GM19035 (cell line): Measurements from ENCODE around the gene RAB17.
A peak's percentile ranks its signal among the peaks of the same experiment; 100 is the strongest.

ENCODE experiments used
- ATAC-seq: cut with Tn5 transposase; IDR thresholded peaks from one replicate; pipeline ENCODE4 v1.9.1; 2021; ENCODE audit not compliant: unreplicated experiment

RAB17 gene

GRCh38 chr2:237581326-237581725 is 9.2 kb downstream of the RAB17 start:
- ATAC-seq: no peak

DNA sequence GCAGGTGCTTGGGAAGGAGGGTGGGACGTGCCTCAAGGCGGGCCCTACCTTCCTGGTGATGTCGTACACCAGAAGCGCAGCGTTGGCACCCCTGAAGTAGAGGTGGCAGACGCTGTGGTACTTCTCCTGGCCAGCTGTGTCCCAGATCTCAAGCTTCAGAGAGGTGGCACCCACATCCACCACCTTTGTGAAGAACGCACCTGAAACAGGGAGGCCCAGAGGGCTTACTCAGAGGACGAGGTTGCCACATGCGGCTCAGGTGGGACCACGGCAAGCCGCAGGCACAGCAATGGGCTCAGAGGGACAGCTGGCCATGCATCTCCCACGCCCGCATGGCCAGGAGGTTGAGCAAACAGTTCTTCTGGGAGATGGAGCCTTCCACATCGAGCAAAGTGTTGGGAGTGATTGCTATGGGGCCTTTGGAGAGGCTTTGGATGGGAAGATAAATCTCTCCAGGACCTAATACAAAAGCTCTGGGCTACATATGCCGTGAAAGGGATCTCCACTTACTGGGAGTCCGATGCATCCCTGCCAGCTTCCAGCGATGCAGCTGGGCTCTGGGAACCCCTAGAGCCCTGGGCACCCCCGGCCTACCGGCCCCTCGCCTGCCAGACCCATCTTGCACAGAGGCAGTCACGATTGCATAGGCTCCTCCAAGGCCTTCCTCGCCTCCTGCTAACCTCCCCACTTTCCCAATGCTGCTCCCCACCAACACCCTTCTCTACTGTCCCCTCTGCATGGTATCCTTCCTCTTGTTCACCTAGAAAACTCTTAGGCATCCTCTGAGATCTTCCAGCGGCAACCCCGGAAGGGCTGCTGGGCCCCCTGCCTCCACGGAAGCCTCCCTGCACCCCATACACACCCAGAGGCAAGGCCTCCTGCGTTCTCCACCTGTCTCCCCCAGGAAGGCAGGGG is 12.3 kb downstream of the RAB17 start:
- ATAC-seq: no peak

DNA sequence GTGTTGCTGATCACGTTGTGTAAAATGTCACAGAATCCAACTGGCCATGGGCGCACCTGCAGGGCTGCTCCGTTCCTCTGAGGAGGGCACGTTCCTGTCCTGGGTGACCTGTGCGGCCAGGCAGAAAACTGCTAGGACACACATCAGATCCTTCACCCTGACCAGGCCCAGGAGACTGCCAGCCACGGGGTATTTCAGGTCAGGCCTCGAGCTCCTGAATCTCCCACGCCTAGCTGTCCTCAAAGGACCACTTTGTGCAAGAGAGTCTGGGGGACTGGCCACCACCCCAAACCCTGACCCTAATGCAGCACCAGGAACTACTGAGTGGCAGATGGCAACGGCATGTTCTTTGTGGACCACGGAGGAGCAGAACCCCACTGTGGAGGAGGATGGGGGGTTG is 13.1 kb downstream of the RAB17 start:
- ATAC-seq: no peak

- ATAC-seq: no peak
These were observed 13.6 kb downstream of the RAB17 start for GRCh38 chr2:237576974-237577373.

- no peak for ATAC-seq
These were observed 14.4 kb downstream of the RAB17 start for GRCh38 chr2:237575869-237576862.

DNA sequence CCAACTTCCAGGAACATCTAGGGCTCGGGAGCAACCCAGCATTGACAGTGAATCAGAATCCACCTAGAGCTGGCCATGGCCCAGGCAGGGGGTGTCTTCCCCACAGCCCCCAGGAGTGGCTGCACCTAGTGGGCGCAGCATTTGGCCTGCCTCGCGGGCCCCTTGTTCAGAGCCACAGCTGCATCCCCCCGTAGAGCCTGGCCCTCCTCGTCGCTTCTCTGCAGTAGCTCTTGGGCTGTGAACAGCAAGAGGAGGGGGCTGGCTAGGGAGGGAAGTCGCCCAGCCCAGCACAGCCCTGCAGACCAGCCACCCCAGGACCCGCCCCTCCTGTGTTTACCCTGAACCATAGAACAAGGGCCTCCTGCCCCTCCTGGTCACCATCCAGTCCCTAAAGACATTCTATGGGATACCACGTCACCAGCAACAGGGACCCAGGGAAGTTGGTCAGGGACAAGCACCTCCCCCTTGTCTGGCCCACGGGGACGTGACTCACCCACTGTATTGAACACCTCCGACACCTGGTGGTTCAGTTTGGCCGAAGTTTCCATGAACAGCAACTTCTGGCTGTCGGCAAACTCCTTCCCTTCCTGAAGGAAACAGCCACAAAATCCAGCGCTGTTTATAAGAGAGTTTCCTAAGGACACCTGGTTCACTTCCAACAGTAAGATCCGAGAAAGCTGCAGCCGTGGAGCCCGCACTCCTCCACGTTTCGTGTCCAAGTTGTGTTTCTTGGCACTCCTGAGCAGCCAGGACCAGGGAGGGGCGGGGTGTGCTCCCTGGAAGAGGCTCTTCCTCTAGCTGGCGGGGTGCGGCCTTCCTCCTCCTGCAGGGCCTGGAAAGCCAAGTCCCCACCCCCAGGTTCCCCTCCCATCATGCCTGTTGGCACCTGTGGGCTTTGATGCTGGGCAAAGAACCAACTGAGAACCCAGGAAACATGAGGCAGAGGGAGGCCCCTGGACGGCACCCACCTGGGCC is 15.4 kb downstream of the RAB17 start:
- ATAC-seq: no peak

DNA sequence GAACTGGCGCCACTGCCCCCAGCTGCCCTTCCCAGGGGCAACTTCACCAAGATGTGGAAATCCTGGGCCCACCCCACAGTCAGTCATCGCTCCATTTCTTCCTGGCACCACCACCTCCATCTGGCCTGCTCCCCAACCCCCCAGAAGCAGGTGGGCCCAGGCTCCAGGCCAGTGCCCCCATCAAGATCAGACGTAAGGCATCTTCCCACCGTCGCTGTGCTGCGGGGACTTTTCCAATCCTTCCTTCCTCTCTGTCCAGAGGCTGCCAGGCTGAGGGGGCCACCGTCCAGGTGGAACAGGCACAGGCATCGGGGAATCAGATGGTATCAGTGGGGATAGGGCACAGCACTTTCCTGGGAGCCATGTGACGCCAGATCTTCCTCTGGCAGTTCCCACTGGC is 16.1 kb downstream of the RAB17 start:
- no peak for ATAC-seq

- ATAC-seq: no peak
These were observed 16.7 kb downstream of the RAB17 start for GRCh38 chr2:237573721-237574415.

- ATAC-seq: no peak
These were observed 17.8 kb downstream of the RAB17 start for GRCh38 chr2:237572742-237573101.

GRCh38 chr2:237572021-237572741 is 18.4 kb downstream of the RAB17 start:
- peak; percentile 90 for ATAC-seq

GRCh38 chr2:237571551-237571950 is 19.0 kb downstream of the RAB17 start:
- ATAC-seq: no peak

- ATAC-seq: no peak
These were observed 19.7 kb downstream of the RAB17 start for GRCh38 chr2:237570776-237571335.

DNA sequence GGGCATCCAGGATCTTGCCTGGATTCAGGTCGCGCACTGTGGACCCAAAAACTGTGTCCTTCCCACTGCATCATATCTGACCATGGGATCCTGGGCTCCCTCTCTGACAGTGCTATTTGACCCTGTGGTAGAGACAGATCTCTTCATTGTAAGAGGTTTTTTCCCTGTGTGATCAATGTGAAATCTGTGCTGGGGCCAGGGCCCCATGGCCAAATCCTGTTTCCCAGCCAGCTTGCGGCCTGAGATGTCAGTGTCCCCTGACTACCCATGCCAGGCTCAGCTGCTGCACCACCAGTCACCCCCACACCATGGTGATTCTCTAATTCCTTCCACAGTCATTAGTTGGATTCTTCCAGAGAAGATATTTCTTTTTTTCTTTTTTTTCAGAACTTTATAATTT is 20.6 kb downstream of the RAB17 start:
- ATAC-seq: no peak

DNA sequence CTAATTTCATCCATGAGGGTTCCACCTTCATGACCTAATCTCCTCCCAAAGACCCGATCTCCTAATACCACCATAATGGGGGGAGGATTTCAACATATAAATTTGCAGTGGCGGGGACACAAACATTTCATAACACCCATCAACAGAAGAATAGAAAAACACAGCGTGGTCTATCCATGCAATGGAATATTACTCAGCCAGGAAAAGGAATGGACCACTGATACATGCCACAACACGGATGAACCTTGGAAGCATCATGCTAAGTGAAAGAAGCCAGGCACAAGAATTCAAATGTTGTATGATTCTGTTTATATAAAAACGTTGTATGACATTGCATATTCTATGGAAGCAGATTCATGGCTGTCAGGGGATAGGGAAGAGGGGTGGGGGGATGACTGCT is 21.5 kb downstream of the RAB17 start:
- no peak for ATAC-seq

DNA sequence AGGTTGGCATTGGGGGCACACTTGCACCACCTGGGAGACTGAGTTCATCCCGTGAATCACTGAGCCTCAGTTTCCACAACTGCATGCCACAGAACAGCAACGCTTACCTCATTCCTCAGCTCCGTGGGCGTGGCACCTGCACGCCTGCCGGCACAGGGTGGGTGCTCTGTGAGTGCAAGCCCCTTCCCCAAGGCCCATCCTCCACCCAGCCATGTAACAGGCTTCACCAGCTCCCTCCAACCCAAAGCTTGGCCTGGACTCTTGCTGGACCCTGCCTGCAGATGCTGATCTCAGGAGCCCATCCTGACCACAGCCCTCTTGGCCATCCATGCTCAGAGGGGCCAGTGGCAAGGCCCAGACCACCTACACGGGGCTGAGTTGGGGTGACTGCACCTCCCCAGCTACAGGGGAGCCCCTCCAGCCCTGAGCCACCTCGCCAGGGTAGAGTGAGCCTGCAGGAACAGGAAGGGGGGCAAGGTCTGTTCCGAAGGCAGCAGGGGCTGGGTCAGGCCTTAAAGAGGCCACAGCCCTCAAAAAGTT is 22.3 kb downstream of the RAB17 start:
- ATAC-seq: no peak

GRCh38 chr2:237567276-237568029 is 23.1 kb downstream of the RAB17 start:
- ATAC-seq: no peak

DNA sequence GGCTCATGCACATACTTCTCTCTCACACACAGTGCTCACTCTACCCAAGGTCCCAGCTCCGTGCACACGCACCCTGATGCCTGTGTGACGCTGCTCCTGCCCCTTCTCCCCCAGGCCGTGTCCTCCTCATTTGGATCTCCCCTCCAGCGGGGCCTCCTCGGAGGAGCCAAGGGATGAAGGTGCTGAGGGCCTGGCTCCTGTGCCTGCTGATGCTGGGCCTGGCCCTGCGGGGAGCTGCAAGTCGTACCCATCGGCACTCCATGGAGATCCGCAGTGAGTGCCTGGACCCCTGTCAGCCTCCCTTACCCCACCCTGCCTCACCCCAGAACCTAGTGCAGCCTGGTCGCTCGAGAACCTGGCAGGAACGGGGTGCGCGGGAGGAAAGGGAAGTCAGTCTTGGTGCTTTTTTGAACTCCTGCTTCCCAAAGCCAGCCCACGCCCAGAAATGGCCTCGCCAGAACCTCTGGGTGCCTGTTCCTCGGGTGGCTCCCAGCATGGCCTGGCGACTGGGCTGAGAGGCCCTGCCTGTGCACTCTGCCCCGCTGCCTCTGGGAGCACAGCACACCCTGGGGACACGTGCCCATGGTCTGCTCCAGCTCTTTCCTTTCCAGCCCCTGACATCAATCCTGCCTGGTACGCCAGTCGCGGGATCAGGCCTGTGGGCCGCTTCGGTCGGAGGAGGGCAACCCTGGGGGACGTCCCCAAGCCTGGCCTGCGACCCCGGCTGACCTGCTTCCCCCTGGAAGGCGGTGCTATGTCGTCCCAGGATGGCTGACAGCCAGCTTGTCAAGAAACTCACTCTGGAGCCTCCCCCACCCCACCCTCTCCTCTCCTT is 23.9 kb downstream of the RAB17 start, which contains the start of gene PRLH:
TSS of gene PRLH (plus strand) at position 174 of the 835 bp plus-strand sequence. CDS start at position 174, 0 bp downstream.
- no peak for ATAC-seq
